Fibroblast of peridontal ligament (primary cell): ENCODE measurements around the gene CLDN1.
"Not testable (repeated sequence)": the region's sequence is repeated elsewhere in the genome, so short reads cannot be mapped to it uniquely, and the experiment has no call there.

Experiments used
- DNase-seq: peaks from one replicate; pipeline ENCODE4 v3.0.0-alpha.2; 2010; ENCODE audit errors: extremely low read depth

CLDN1 gene

DNA sequence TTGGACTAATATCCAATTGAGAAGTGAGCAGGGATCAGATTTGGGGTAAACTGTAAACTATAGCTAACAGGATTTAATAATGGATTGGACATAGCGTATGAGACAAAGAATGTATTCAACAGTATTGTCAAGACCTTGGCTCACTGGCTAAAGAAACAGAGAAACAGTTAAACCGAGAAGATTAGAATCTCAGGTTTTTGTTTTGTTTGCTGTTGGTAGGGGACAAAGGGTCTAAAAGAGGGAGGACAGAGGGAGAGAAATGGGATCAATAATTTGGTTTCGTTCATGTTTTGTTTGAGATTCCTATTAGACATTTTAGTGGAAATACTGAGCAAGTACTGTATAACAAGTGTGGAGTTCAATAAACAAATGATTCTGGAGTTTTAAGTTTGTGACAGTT is 28.6 kb downstream of the CLDN1 start:
- no peak for DNase-seq

DNA sequence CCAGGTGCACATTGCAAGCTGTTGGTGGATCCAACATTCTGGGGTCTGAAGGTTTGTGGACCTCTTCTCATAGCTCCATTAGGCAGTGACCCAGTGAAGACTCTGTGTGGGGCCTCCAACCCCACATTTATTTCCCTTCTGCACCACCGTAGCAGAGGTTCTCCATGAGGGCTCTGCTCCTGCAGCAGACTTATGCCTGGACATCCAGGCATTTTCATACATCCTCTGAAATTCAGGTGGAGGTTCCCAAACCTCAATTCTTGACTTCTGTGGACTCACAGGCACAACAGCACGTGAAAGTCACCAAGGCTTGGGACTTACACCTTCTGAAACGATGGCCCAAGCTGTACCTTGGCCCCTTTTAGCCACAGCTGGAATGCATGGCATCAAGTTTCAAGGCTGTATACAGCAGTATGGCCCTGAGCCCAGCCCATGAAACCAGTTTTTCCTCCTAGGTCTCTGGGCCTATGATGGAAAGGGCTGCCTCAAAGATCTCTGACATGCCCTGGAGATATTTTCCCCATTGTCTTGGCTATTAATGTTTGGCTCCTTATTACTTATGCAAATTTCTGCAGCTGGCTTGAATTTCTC is 30.2 kb downstream of the CLDN1 start:
- no peak for DNase-seq

DNA sequence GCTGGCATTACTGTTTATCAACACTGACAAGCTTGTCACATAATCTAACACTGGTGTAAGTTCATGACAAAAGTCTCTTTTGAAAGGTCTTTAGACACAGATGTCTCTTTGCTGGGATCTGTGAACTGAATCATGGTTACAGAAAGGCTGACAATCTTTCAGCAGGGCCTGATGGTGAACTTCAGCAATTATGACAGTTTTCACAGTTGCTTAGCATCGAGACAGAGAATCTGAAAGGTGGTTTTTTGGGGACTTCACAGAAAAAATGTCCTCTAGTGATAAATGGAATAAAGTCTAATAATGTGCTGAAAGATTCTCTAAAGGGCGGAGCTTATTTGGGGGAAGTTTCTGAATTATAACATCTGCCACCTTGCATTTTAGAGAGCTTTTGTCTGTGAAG is 32.3 kb downstream of the CLDN1 start:
- no peak for DNase-seq

DNA sequence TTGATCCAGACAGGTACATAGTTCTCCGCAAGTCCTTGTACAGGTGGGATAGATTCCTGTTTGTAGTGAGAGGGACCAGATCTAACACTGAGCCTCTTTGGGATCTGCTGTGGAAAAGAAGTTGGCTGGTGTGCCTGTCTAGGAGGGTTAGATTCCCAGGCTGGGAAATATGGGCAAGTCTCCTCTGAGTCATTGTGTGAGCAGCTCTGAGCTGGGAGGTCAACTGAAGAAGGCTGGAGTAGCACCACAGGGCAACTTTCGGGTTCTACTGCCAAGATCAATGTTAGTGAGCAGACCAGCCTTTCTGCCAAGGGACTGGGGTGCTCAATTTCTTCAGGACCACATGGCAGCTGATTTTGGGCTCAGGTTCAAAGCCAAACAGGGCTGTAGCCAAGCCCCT is 33.4 kb downstream of the CLDN1 start:
- peak; percentile 32 for DNase-seq

DNA sequence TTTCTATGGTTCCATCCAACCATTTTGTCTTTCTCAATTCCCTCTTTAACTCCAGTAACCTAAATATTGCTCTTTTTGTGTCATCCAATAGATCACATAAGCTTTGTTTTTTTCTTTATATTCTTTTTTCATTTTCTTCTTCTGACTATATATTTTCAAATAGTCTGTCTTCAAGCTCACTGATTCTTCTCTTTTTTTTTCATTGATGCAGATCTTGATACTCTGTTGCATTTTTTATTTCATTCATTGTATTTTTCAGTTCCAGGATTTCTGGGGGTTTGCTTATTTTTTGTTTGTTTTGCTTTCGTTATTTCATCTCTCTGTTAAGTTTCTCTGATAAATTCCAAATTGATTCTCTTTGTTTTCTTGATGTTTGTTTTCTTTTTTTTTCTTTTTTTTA is 36.2 kb downstream of the CLDN1 start:
- DNase-seq, result no peak

DNA sequence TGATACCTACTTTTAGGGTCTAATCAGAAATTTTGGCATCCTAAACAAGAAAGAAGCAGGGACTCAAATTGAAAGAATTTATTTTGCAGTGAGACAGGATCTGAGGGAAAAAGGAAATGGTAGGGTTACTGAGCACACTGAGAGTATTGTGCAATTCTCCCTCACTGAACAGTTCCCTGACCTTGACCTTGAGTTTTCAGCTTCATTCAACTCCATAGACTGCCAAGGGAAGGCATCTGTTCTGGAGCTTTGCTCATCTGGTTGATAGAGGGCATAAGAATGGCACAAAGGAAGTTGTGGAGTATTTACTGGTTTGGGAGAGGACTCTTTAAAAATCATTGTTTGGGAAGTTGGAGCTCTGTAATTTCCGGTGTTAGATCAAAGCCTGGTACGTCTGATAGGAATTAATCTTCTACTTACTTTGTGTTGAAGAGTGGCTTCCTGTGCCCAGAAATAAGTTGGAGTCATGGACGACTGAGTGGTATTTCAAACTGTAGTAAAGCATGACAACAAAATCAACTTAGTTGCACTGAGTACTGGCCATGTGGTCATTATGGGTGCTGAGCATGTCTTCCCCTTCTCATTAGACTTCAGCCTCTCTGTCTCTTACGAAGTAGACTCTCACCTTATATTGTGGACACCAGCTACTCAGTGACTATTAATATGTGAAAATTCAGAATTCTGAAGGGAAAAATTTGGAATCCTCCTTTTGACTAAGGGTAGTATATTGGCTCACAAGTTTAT is 40.8 kb downstream of the CLDN1 start:
- peak; percentile 61 for DNase-seq

DNA sequence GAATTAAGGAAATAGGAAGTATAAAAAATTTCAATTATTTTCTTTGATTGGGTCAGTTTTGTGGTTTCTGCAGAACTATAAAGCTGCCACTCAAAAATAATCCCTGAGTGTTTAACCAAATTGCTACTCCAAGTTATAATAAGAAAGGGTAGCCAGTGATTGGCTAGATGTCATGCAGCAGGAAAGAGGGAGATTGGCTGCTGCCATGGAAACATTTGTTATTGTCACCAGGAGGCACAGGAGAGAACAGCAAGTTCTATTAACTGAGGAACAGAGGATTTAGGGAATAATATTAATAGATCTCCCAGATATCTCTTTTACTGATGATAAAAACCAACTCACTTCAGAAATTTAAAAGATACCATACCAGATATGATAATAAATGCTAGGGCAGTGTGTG is 42.6 kb downstream of the CLDN1 start:
- DNase-seq, result no peak

DNA sequence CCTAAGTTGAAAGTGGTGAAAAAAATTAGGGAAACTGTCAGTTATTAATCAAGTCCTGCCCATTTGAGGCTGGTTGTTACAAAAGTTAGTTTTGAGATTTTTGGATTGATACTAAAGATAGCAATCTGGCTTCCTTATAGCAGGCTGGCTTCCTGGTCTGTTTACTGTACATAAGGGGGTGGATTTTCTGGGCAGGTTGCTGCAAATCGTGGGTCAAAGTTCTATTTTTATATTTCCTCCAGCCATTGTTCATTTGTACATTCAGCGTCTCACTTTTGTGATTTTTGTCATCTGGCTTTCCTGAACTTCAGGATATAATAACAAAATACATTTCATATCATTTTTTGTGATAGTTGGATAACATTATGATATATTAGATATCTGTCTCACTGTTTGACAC is 49.5 kb downstream of the CLDN1 start:
- DNase-seq, result no peak

DNA sequence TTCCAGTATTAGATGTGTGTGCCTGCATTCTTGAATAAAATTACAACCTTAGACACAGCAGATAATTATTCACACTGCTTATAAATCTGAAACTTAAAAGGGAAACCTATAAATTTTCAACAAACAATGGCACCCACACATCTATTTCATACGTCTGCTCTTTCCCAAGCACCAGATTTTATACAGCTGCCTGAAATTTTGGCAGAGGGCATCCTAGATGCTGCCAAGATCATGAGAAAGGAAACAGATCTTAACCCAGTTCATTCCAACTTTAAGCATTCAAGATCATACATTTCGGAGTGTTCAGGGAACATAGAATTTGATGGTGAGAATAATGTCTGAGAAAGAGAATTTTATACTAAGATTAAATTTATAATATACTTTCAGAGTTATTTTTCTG is 53.1 kb downstream of the CLDN1 start:
- peak; percentile 70 for DNase-seq

DNA sequence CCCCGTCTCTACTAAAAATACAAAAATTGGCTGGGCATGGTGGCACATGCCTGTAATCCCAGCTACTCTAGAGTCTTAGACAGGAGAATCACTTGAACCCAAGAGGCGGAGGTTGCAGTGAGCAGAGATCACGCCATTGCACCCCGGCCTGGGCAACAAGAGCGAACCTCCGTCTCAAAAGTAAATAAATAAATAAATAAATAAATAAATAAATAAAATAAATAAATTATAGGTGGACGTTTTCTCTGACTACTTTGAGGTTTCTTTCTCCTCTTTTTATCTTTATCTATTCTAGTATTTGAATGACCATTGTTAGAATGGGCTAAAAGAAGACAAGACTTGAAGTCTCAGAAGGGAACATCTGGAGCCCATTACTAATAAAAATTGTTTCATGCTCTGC is 54.8 kb downstream of the CLDN1 start:
- not testable (repeated sequence) for DNase-seq

DNA sequence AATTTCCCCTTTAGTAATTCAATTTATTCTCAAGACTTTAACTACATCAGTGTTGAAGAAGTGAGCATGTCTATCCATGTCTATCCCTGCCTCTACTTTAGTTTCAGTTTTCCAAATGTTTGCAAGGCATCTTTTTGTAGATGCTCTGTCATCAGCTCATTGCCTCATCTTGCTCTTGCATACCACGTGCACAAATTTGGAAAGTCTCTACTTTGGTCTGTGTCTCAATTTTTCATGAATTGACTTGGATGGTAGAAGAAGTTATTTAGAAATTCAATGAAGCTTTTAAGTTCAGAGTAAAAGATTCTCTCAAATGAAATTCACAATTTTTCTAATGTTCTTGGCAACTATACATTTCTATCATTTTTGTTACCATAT is 55.3 kb downstream of the CLDN1 start:
- peak; percentile 55 for DNase-seq

DNA sequence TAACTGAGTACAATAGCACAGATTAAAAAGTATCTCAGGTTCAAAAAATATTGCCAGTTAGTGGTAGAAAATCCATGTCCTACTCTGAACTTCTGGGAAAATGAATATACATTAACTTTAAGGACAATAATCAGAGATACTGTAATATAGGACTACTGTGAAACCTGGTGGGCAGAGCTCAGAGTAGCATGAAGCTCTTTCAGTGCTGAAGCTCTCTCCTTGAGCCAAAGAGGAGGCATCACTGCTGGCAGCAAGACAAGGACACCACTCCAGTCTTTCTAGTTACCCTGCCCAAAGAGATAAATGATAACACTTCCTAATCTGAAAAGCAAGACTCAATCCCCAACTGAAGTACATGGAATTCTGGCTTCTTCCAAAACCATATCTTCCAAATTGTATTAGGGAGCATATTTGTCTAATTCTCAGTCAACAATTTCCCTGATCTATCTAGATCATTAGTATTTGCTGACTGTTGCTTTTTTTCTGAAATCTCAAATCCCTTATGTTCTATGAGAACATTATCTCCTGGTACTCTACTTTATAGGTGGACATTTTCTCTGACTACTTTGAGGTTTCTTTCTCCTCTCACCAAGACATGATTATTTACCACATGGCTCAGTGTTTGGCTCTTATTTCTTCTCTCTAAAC is 55.9 kb downstream of the CLDN1 start:
- no peak for DNase-seq

DNA sequence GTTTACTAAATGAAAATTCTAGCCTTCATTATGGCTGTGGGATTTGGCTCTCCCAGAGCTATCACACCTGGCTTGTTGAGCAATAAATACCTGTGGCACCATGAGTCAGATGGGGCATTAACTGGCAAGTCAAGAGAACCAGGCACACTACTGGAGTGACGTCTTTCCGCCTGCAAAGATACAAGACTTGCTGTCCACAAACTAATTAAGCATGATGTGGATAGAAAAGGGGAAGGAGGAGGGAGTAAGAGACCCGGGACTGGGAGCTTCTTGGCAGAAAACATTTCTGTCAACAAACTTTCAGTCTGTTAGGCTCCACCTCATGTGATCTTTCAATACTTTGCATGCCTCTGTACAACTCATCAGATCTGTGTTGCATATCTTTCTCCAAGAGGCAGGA is 56.5 kb downstream of the CLDN1 start:
- peak; percentile 61 for DNase-seq

DNA sequence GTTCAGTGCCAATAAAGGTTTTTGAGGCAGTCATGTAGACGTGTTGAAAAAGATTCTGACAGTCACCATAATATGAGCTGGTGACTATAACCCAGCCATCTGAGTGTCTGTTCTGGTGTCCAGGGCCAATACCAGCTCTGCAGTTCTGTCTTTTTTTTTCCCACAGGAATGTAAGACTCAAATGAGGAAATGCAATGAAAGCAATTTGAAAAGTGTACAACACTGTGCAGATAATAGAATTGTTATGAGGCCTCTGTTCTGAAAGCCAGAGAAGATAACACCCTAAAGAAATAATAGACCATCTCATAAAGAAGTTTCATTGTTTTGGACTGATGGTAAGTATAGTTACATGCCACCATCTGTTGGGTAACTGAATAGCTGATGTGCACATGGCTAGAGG is 57.1 kb downstream of the CLDN1 start:
- DNase-seq, result no peak

DNA sequence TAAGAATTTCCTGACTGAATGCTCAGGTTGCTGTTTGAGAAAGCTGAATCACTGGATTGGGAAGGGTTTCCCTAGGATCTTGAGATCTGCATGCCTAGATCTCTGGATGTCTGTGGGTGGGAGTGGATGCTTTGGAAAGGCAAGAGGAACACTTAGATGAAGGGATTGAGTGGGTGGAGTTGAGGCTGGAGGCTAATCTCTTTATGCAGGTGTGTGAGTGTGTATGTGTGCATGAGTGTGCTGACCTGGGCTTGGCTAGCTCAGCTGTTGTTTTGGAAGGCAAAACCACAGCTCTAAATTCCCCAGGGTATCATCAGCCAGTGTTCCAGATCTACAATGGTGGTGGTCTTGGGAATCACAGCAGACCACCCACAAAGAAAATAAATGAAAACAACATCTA is 60.5 kb downstream of the CLDN1 start:
- DNase-seq, result no peak

DNA sequence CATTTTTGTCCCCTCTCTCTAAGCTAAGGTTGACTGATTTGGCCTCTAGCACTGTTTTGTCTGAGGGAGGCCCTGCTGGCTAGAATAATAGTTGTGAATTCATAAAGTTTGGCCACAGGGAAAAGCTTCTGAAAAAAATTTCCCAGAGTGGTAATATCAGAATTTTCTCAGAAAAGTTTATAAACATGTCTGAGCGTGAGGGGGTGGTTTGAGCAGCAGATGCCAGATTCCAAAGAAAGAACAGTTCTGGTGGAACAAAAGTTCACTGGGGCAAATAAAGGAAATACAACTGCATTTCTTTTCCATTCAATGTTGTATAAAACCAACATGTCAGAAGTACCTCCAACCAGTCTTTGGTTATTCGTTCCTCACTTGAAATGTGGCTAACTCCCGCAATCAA is 61.2 kb downstream of the CLDN1 start:
- DNase-seq, result peak; percentile 17

DNA sequence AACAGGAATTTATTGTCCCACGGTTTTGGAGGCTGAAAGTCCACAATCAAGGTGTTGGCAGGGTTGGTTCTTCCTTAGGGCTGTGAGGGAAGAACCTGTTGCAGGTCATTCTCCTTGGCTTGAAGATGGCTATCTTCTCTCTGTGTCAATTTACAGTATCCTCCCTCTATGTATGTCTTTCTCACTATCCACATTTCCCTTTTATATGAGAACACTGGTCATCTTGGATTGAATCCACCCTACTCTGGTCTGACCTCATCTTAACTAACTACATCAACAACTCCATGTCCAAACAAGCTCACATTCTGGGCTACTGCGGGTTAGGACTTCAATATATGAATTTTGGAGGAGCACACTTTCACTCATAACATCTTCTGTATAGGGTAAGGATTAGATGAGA is 61.9 kb downstream of the CLDN1 start:
- DNase-seq, result peak; percentile 15

DNA sequence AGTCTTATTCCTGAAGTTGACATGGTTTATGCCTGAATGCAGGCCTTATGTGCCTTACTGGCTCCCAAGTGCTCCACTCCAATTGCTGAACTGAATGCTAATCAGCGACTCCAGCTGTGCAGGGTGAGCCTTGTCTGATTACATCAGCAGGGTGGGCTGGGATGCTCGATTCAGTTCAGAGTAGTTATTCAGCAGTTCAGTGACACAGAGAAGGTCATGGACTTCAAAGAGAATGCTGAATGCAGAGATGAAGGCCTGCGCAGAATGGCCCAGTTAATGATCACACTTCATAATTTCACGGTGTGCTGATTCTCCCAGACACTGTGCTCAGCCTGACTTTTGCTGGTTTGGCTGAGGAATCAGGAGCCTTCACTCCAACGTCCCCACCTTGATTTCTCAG is 63.6 kb downstream of the CLDN1 start:
- no peak for DNase-seq
